Measurements from ENCODE around the gene OXCT2. TPM values are rescaled to one million over a fixed set of nuclear protein-coding genes. Genes with fewer than 3 reads are reported as not detected.
"Not testable (repeated sequence)": the region's sequence is repeated elsewhere in the genome, so short reads cannot be mapped to it uniquely, and the experiment has no call there.

OXCT2 gene
- total RNA-seq, 4 donors from 2014 or later: 0.45 to 10.1 (median 1.6) TPM

DNA sequence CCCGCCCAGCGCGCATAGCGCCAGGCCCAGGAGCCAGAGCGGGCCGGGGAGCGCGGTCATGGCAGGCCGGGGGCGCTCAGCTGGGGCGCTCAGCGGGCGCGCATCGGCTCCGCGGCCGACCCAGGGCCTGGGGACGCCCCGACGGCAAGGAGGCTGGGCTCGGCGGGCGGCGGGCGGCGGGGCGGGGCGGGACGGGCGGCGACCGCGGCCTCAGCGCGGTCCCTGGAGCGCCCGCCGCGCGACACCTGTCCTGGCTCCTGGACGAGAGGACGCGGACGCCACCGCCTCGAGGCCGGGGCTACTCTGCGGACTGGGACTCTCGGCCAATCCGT is 17.2 kb upstream of the OXCT2 start:
- no peak for DNase-seq (ENCODE audit: low spot score in 2 of 2)
- TF ChIP-seq EP300 (IDR thresholded peaks at IDR 0.05) (no peak), CTCF (IDR thresholded peaks at IDR 0.05) (no peak), POLR2A (IDR thresholded peaks at IDR 0.05) (no peak), POLR2AphosphoS5 (IDR thresholded peaks at IDR 0.05) (no peak)
- no CpG with 5 or more reads among the region's 51 CpGs for WGBS
- Histone ChIP-seq H3K9me3 (no peaks in the 10 kb centered on the region), H3K4me1 (peaks cover 12% of the 10 kb centered on the region), H3K36me3 (no peaks in the 10 kb centered on the region), H3K4me3 (peak overlapping the region; percentile 68), H3K27me3 (peaks cover 29% of the 10 kb centered on the region), H3K27ac (no peak overlapping the region)

DNA sequence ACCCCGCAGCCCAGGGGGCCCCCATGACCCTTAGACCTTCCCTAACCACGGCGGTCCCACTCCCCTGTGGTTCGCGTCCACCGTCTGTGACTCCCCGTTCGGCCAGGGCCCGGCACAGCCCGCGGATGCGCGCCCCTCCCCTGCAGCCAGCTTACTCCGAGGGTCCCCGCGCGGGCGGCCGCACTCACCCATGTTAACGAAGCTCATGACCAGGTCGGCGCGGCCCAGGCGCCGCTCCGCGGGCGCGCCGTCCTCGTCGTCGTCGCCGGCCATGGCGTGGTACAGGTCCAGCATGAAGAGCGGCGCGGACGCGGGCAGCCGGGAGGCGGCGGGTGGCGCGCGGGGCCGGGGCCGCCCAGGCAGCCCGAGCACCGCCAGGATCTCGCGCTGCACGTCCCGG is 16.8 kb upstream of the OXCT2 start:
- 8% methylated on average over 33 of the region's 55 CpGs for WGBS
- H3K27ac ChIP-seq: not testable (repeated sequence)
- peaks cover 12% of the 10 kb centered on the region for H3K4me1 ChIP-seq

GRCh38 chr1:39787468-39787867 is 16.3 kb upstream of the OXCT2 start:
- TF ChIP-seq POLR2A (IDR thresholded peaks at IDR 0.05): no peak
- no peak for TF ChIP-seq EP300 (IDR thresholded peaks at IDR 0.05)
- H3K4me3 ChIP-seq: no peak overlapping the region
- no peaks in the 10 kb centered on the region for H3K36me3 ChIP-seq
- no peak overlapping the region for H3K27ac ChIP-seq
- H3K4me1 ChIP-seq: peaks cover 12% of the 10 kb centered on the region
- 78% methylated on average over 9 of the region's 11 CpGs for WGBS
- H3K27me3 ChIP-seq: peaks cover 29% of the 10 kb centered on the region
- H3K9me3 ChIP-seq: no peaks in the 10 kb centered on the region
- DNase-seq (ENCODE audit: low spot score in 2 of 2): no peak

More for the DNA sequence above, 16.8 kb upstream of the OXCT2 start:
- not testable (repeated sequence) for DNase-seq (ENCODE audit: low spot score in 2 of 2); H3K9me3 ChIP-seq; H3K36me3 ChIP-seq
- peak overlapping the region; percentile 68 for H3K4me3 ChIP-seq
- H3K27me3 ChIP-seq: peaks cover 29% of the 10 kb centered on the region

GRCh38 chr1:39787108-39787375 is 15.9 kb upstream of the OXCT2 start:
- not testable (repeated sequence) for H3K36me3 ChIP-seq; H3K9me3 ChIP-seq; H3K4me3 ChIP-seq; DNase-seq (ENCODE audit: low spot score in 2 of 2); H3K27ac ChIP-seq
- Histone ChIP-seq H3K27me3 (peaks cover 29% of the 10 kb centered on the region), H3K4me1 (peaks cover 12% of the 10 kb centered on the region)
- WGBS: 92% methylated on average over 5 of the region's 5 CpGs

GRCh38 chr1:39786303-39787107 is 15.4 kb upstream of the OXCT2 start:
- H3K27ac ChIP-seq; DNase-seq (ENCODE audit: low spot score in 2 of 2); H3K9me3 ChIP-seq; H3K4me3 ChIP-seq; H3K36me3 ChIP-seq: not testable (repeated sequence)
- WGBS: 89% methylated on average over 7 of the region's 12 CpGs
- Histone ChIP-seq H3K4me1 (peaks cover 12% of the 10 kb centered on the region), H3K27me3 (peaks cover 29% of the 10 kb centered on the region)

GRCh38 chr1:39782685-39783084 is 11.5 kb upstream of the OXCT2 start:
- H3K4me1 ChIP-seq; DNase-seq (ENCODE audit: low spot score in 2 of 2); H3K27me3 ChIP-seq; H3K27ac ChIP-seq; H3K36me3 ChIP-seq; H3K9me3 ChIP-seq; H3K4me3 ChIP-seq: not testable (repeated sequence)
- 88% methylated on average over 10 of the region's 10 CpGs for WGBS

DNA sequence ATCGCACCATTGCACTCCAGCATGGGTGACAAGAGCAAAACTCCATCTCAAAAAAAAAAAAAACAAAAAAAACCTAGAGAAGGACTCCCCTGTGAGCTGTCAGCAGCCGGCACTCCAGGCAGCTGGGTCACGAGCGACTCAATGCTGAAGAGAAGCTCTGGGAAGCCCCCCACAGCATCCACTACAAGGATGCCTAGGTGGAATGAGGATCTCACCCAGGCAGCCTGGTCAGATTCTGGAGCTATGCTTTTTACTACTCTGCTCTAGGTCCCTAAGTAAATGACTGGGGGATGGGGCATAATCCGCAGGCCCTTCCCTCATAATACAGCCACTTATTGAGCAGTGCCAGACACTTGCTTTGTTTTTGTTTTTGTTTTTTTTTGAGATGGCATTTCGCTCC is 11.0 kb upstream of the OXCT2 start:
- Histone ChIP-seq H3K4me1 (no peaks in the 10 kb centered on the region), H3K27ac (no peak overlapping the region)
- TF ChIP-seq POLR2AphosphoS5 (IDR thresholded peaks at IDR 0.05) (no peak), CTCF (IDR thresholded peaks at IDR 0.05) (no peak), POLR2A (IDR thresholded peaks at IDR 0.05) (no peak), EP300 (IDR thresholded peaks at IDR 0.05) (no peak)

DNA sequence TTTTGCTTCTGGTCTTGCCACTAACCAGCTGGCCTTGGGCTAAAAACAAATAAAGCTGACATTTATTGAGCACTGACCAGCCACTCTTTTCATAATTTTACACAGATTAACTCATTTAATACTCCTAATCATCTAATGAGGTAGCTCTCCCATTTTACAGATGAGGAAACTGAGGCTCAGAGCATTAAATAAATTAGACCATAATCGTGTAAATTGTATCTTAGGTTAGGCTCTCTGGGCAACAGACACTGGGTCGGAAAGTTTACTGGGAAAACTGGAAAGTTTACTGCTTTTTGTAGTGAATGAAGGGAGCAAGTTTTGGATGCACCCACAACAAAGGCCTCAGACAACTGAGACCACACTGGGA is 10.2 kb upstream of the OXCT2 start:
- no peaks in the 10 kb centered on the region for H3K9me3 ChIP-seq
- no peaks in the 10 kb centered on the region for H3K4me1 ChIP-seq
- H3K27ac ChIP-seq: no peak overlapping the region
- no peak overlapping the region for H3K4me3 ChIP-seq
- no peaks in the 10 kb centered on the region for H3K36me3 ChIP-seq
- DNase-seq (ENCODE audit: low spot score in 2 of 2): no peak
- TF ChIP-seq POLR2AphosphoS5 (IDR thresholded peaks at IDR 0.05): no peak
- TF ChIP-seq EP300 (IDR thresholded peaks at IDR 0.05): no peak
- no peak for TF ChIP-seq CTCF (IDR thresholded peaks at IDR 0.05)
- TF ChIP-seq POLR2A (IDR thresholded peaks at IDR 0.05): no peak
- 86% methylated on average over 2 of the region's 2 CpGs for WGBS
- H3K27me3 ChIP-seq: no peaks in the 10 kb centered on the region

More for the DNA sequence above, 11.0 kb upstream of the OXCT2 start:
- no peak for DNase-seq (ENCODE audit: low spot score in 2 of 2)
- WGBS: 89% methylated on average over 6 of the region's 6 CpGs
- Histone ChIP-seq H3K4me3 (no peak overlapping the region), H3K9me3 (no peaks in the 10 kb centered on the region), H3K27me3 (no peaks in the 10 kb centered on the region), H3K36me3 (no peaks in the 10 kb centered on the region)

All from suprapubic skin (tissue), 4 donors.